ENCODE measurements around the gene ABCB9. TPM values are rescaled to one million over a fixed set of nuclear protein-coding genes. Genes with fewer than 3 reads are reported as not detected.

The ABCB9 gene
- total RNA-seq, 1 experiment from 2014 or later = 14.7 TPM

GRCh38 chr12:122949405-122949804 is 16.9 kb downstream of the ABCB9 start:
- H3K4me2 ChIP-seq (ENCODE audit: low read length) = no peak overlapping the region
- no peak overlapping the region for H2AFZ ChIP-seq (ENCODE audit: low read depth, low read length, poor library complexity, severe bottlenecking)
- TF ChIP-seq ELF1 (IDR thresholded peaks at IDR 0.05; ENCODE audit: borderline replicate concordance, low read depth) = no peak
- no peak for TF ChIP-seq POLR2AphosphoS5 (IDR thresholded peaks at IDR 0.05; ENCODE audit: low read depth, low read length)
- no peak for TF ChIP-seq JUND (IDR thresholded peaks at IDR 0.05)
- no peak for TF ChIP-seq ZFX (IDR thresholded peaks at IDR 0.05)
- TF ChIP-seq ZNF274 (IDR thresholded peaks at IDR 0.05; ENCODE audit: low read depth, low read length) = no peak
- no peak for TF ChIP-seq FOSL1 (IDR thresholded peaks at IDR 0.05; ENCODE audit: low read depth)
- TF ChIP-seq RAD21 (IDR thresholded peaks at IDR 0.05; ENCODE audit: low read depth) = no peak
- TF ChIP-seq ZBTB33 (IDR thresholded peaks at IDR 0.05; ENCODE audit: extremely low read depth, insufficient replicate concordance, low read length) = no peak
- TF ChIP-seq ATF3 (IDR thresholded peaks at IDR 0.05) = no peak
- TF ChIP-seq CTCF (IDR thresholded peaks at IDR 0.05 in 2 of 3, conservative IDR thresholded peaks at IDR 0.05 in 1 of 3; ENCODE audit: borderline replicate concordance in 1 of 3, insufficient read depth in 1 of 3, low read depth in 2 of 3, low read length in 2 of 3) = no peak
- no peak for TF ChIP-seq REST (IDR thresholded peaks at IDR 0.05; ENCODE audit: low read depth)
- no peak for TF ChIP-seq MAX (IDR thresholded peaks at IDR 0.05)
- peaks cover 33 to 59% of the 10 kb centered on the region in 2 experiments for H3K4me1 ChIP-seq (ENCODE audit: control insufficient read depth in 1 of 2, insufficient read depth in 2 of 2, low read length in 2 of 2)
- CTCF ChIA-PET = interaction anchor here (1.3 to 3.0 kb wide), 3 partner anchors 67 to 89 kb away, joined by 3 to 17 read pairs (median 4); no protein-coding TSS in a partner anchor
- no peaks in the 10 kb centered on the region for H3K79me2 ChIP-seq (ENCODE audit: insufficient read depth, low read length)
- no peaks in the 10 kb centered on the region for H3K9me3 ChIP-seq (ENCODE audit: control insufficient read depth in 1 of 2, insufficient read depth in 1 of 2, low read depth in 1 of 2, low read length in 2 of 2)
- BruUV-seq (replicated peaks) = no TSS peak
- intact Hi-C loops (cut with micrococcal nuclease) = no loop called here
- POLR2A ChIA-PET = interaction anchor here (3.8 kb wide), 1 partner anchor 61 kb away, joined by 14 read pairs; no protein-coding TSS in a partner anchor
- H3K9me2 ChIP-seq (ENCODE audit: insufficient read depth) = no peaks in the 10 kb centered on the region
- H3K27ac ChIP-seq (ENCODE audit: low read depth, low read length) = no peak overlapping the region
- DNase-seq (ENCODE audit: low read depth, low spot score) (no peak), ATAC-seq (no peak)
- no peaks in the 10 kb centered on the region for H3K27me3 ChIP-seq (ENCODE audit: insufficient read depth, low read length)
- no peaks in the 10 kb centered on the region for H3K36me3 ChIP-seq (ENCODE audit: control insufficient read depth in 1 of 2, insufficient read depth in 2 of 2, low read length in 2 of 2)
- no peaks in the 10 kb centered on the region for H4K20me1 ChIP-seq (ENCODE audit: insufficient read depth)
- H3K9ac ChIP-seq (ENCODE audit: low read length) = no peak overlapping the region
- RAD21 ChIA-PET (ENCODE audit: low non-redundant PET in 1 of 2, low total read pairs in 2 of 2, uncharacterized antibody in 2 of 2, unreplicated experiment in 2 of 2) = no interaction called here
- no peak overlapping the region for H3K4me3 ChIP-seq (replicated peaks in 1 of 2; ENCODE audit: low read depth in 1 of 2, low read length in 2 of 2)

Data from HCT116 (cell line).